Fibroblast of villous mesenchyme (primary cell): Measurements from ENCODE around the gene TDRD12. TPM values are rescaled to one million over a fixed set of nuclear protein-coding genes. Genes with fewer than 3 reads are reported as not detected.
A peak's percentile ranks its signal among the peaks of the same experiment; 100 is the strongest.

Source experiments
- DNase-seq: peaks from one replicate; pipeline ENCODE4 v3.0.0-alpha.2; 2010; ENCODE audit warnings: low read depth
- H3K4me3 ChIP-seq: 2 replicates; pipeline ENCODE4 v1.5.1; 2011; ENCODE audit warnings: low read depth, mild to moderate bottlenecking, low read length
- small RNA-seq: library from RNA; depleted of rRNA; stranded (forward); fragments of <200 nt; gene quantifications from one replicate; pipeline ENCODE3, GENCODE V24; 2012
- total RNA-seq: library from RNA; depleted of rRNA; stranded (reverse); fragments of >200 nt; gene quantifications from 2 replicates; pipeline ENCODE4 v1.2.3, GENCODE V29; 2012
- TF ChIP-seq, protein P1 (sequence below): IDR thresholded peaks from 2 replicates; pipeline ENCODE4 v1.5.1; 2012; ENCODE audit warnings: low read depth, mild to moderate bottlenecking, low read length; ENCODE audit not compliant: insufficient read depth

Gene TDRD12
- total RNA-seq, 1 donor = under 0.01 TPM

DNA sequence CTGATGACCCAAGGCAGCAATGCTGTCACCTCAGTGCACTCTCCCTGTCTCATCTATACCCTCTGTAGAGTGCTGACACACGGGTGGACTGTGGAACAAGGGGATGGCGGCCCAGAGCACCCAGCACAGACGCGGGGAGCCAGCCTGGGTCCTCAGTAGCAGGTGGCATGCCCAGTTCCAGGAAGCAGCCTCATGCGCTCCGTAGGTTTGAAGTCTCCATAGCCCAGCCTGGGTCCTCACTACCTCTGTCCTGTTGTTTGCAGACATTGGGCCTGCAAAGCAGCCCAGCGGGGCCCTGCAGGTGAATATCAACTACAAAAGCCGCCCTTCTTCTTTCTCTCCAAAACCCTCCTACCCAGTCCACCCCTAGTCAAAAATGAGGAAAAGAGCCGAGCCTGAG lies 155.0 kb downstream of the TDRD12 start:
- no peak for DNase-seq
- TF ChIP-seq, protein P1, sequence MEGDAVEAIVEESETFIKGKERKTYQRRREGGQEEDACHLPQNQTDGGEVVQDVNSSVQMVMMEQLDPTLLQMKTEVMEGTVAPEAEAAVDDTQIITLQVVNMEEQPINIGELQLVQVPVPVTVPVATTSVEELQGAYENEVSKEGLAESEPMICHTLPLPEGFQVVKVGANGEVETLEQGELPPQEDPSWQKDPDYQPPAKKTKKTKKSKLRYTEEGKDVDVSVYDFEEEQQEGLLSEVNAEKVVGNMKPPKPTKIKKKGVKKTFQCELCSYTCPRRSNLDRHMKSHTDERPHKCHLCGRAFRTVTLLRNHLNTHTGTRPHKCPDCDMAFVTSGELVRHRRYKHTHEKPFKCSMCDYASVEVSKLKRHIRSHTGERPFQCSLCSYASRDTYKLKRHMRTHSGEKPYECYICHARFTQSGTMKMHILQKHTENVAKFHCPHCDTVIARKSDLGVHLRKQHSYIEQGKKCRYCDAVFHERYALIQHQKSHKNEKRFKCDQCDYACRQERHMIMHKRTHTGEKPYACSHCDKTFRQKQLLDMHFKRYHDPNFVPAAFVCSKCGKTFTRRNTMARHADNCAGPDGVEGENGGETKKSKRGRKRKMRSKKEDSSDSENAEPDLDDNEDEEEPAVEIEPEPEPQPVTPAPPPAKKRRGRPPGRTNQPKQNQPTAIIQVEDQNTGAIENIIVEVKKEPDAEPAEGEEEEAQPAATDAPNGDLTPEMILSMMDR = no peak
- no peak overlapping the region for H3K4me3 ChIP-seq

DNA sequence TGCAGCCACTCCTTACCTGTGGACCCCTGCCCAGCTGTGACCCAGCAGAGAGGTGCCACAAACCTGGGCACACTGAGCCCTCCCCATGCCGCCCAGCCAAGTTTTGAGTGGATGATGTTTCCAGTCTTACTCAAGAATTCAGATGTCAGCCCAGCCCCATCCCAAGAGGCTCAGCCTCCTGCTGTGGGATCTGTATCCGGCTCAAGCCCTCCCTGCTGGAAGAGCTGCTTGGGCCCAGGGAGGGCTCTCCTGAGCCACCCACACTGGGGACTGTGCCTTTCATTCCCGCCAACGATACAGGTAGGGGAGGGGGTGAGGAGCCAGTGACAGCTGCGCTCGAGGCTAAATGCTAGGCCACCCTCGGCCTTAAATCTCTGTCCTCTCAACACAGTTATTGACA lies 155.9 kb downstream of the TDRD12 start:
- H3K4me3 ChIP-seq = no peak overlapping the region
- TF ChIP-seq, protein P1 = no peak
- no peak for DNase-seq

DNA sequence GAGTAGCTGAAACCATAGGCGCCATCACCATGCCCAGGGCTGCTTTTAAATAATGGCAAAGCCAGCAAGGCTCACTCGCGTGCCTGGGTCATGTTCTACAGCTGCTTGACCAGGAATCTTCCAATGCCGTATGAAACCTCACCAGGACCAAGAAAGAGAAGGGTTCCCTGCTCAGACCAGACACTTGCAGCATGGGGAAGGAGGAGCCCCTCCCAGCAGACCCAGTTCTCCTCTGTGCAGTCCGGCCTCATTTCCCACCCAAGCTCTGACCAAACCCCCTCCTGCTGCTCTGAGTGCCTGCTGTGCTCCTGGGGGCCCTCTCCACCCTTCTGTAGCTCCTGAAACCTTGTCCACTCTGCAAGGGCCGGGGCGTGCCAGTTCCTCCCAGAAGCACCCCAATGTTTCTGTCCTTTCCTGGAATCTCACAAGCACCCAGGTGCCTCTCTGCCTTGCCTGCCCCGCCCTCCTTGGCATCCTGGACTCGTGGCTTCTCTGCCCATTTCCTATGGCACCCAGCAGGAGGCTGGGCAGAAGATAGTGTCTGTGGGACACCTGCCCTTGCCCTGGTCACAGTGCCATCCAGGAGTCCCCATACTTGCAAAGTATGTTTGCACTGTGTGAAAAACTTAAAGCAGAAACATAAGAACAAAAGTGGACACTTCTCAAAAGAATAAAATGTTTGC lies 156.8 kb downstream of the TDRD12 start:
- H3K4me3 ChIP-seq = no peak overlapping the region
- TF ChIP-seq, protein P1 = no peak
- DNase-seq = no peak

DNA sequence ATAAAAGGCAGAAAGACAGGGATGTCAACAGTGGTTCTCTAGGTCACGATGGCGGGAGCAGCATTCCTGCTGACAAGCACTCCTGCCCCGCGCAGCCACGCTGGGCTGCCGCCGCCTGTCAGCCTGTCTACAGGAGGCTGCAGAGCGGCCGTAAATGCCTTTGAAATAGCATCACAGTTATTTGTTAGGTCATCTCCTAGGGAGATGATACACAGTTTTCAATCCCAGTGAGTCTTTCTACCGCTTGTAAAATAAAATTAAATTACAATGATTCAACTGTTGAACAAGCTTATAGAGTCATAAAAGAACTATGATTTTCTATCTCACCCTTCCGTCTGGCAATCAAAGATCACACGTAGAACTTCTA lies 157.3 kb downstream of the TDRD12 start:
- peak; percentile 52 for DNase-seq
- H3K4me3 ChIP-seq = no peak overlapping the region
- TF ChIP-seq, protein P1 = no peak

Small RNA genes lying within 50 kb of the gene (small RNA-seq; reads per million reads assigned to genes)
- gene RN7SKP22 = not detected

Other genes starting within 250 kb of the TDRD12 start
- 78.0 and 91.5 TPM in 2 replicates for gene PDCD5, start 138.6 kb upstream of the TDRD12 start, total RNA-seq
- 25.8 and 37.1 TPM in 2 replicates for gene ANKRD27, start 44.6 kb upstream of the TDRD12 start, total RNA-seq
- 0.32 and 0.86 TPM in 2 replicates for gene RGS9BP, start 43.9 kb upstream of the TDRD12 start, total RNA-seq
- gene NUDT19, start 27.9 kb upstream of the TDRD12 start, total RNA-seq = 9.0 and 14.2 TPM in 2 replicates
- under 0.01 TPM in 1 of 2 replicates, not detected in the other for gene SLC7A9, start 150.0 kb downstream of the TDRD12 start, total RNA-seq